Spleen (tissue), 7 donors: ENCODE results near the gene ZFX.

Source experiments
- POLR2A ChIP-seq, 3 donors: fragments of 450-650 bp; IDR thresholded peaks; one replicate each; pipeline ENCODE4 v1.5.1; 2017; ENCODE audit warnings: antibody characterized with exemption in 3 of 3, mild to moderate bottlenecking in 1 of 3
- POLR2AphosphoS5 ChIP-seq, 3 donors: sonication (generic); formaldehyde crosslinking; IDR thresholded peaks; one replicate each; pipeline ENCODE4 v1.5.1; 2017; ENCODE audit warnings: antibody characterized with exemption in 3 of 3
- TF ChIP-seq, protein P1 (sequence below), 11 experiments: fragments of 200-600 bp in 7 of 11; fragments of 450-650 bp in 4 of 11; sonication (generic) in 4 of 11; IDR thresholded peaks in 8 of 11; conservative IDR thresholded peaks in 3 of 11; 1 replicate in 7 of 11; 2 replicates in 4 of 11; pipeline versions ENCODE4 v1.4.0 to v1.8.0; 2016 to 2021; ENCODE audit warnings: antibody characterized with exemption in 11 of 11, inconsistent platforms in 4 of 11, mild to moderate bottlenecking in 1 of 11
- donor health status: DM: no; HTN: no; CAD: no; lungs with moderate emphysema.
- donor health status: DM: no; HTN: no; CAD: no.
- donor health status: DM: no; HTN: no; CAD: no.

DNA sequence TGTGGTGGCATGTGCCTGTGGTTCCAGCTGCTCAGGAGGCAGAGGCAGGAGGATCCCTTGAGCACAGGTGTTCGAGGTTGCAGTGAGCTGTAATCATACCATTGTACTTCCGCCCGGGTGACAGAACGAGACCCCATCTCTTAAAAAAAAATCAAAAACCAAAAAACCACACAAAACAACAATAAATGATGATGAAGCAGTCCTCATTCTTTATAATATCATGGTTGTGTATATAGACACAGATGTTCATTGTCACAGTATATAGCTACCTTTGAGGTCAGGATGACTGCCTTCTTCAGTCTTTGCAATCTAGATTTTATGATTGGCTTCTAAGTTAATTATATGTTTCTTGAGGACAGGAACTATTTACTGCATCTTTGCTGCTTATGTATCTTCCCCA is 37.0 kb downstream of the ZFX start:
- TF ChIP-seq POLR2A (IDR thresholded peaks at IDR 0.05) = no peak
- TF ChIP-seq, protein P1, sequence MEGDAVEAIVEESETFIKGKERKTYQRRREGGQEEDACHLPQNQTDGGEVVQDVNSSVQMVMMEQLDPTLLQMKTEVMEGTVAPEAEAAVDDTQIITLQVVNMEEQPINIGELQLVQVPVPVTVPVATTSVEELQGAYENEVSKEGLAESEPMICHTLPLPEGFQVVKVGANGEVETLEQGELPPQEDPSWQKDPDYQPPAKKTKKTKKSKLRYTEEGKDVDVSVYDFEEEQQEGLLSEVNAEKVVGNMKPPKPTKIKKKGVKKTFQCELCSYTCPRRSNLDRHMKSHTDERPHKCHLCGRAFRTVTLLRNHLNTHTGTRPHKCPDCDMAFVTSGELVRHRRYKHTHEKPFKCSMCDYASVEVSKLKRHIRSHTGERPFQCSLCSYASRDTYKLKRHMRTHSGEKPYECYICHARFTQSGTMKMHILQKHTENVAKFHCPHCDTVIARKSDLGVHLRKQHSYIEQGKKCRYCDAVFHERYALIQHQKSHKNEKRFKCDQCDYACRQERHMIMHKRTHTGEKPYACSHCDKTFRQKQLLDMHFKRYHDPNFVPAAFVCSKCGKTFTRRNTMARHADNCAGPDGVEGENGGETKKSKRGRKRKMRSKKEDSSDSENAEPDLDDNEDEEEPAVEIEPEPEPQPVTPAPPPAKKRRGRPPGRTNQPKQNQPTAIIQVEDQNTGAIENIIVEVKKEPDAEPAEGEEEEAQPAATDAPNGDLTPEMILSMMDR (IDR thresholded peaks at IDR 0.05 in 8 of 11, conservative IDR thresholded peaks at IDR 0.05 in 3 of 11) = no peak
- peak in 1 of 3 donors; percentile 9 for TF ChIP-seq POLR2AphosphoS5 (IDR thresholded peaks at IDR 0.05)
